ENCODE data around the gene HNMT. TPM values are rescaled to one million over a fixed set of nuclear protein-coding genes. Genes with fewer than 3 reads are reported as not detected.

HNMT gene
- total RNA-seq, result under 0.01 and 2.1 TPM in 2 replicates

GRCh38 chr2:137964066-137964858 lies at the start of gene HNMT:
Gene HNMT (plus strand): TSS chr2:137964473. CDS start chr2:137964492, 19 bp downstream.

